Panc1 (cell line): Measurements from ENCODE around the gene P2RY11. TPM values are rescaled to one million over a fixed set of nuclear protein-coding genes. Genes with fewer than 3 reads are reported as not detected.
A peak's percentile ranks its signal among the peaks of the same experiment; 100 is the strongest.

Source experiments
- ATAC-seq: fragments of 200-7000 bp; cut with Tn5 transposase; 2 replicates; pipeline ENCODE4 v1.9.1; 2020; ENCODE audit warnings: mild to moderate bottlenecking, moderate library complexity
- BruUV-seq: library from RNA; stranded (reverse); fragments of 400-500 nt; replicated peaks from 2 replicates; lab custom pipeline; 2021; lab: Mats Ljungman, UMichigan
- CTCF ChIA-PET: fragments of 300-600 bp; sonication (Branson Sonifier 250); formaldehyde crosslinking; loops from one replicate; lab custom pipeline; 2022; ENCODE audit warnings: antibody characterized with exemption; lab: Charles Lee
- POLR2A ChIA-PET: fragments of 300-600 bp; sonication (Branson Sonifier 250); formaldehyde crosslinking; loops from one replicate; lab custom pipeline; 2022; ENCODE audit warnings: antibody characterized with exemption; lab: Charles Lee
- DNase-seq: peaks from one replicate; pipeline ENCODE4 v3.0.0-alpha.2; 2010; ENCODE audit warnings: low read depth, low spot score
- H3K27ac ChIP-seq: 2 replicates; pipeline ENCODE4 v1.5.1; 2011; ENCODE audit warnings: mild to moderate bottlenecking, low read length, inconsistent platforms
- H3K27me3 ChIP-seq: fragments of 200-500 bp; sonication (Bioruptor generic); 2 replicates; pipeline ENCODE4 v1.6.0; 2014; ENCODE audit warnings: low read length, inconsistent platforms; ENCODE audit not compliant: control insufficient read depth, insufficient read depth
- H3K36me3 ChIP-seq: fragments of 200-500 bp; sonication (Bioruptor generic); 2 replicates; pipeline ENCODE4 v1.5.1; 2014; ENCODE audit warnings: inconsistent platforms, mild to moderate bottlenecking, low read length, moderate library complexity; ENCODE audit not compliant: control insufficient read depth, insufficient read depth
- H3K4me1 ChIP-seq: 2 replicates; pipeline ENCODE4 v1.5.1; 2011; ENCODE audit warnings: inconsistent platforms, mild to moderate bottlenecking, low read length, moderate library complexity; ENCODE audit not compliant: control insufficient read depth, insufficient read depth
- H3K4me3 ChIP-seq, 2 experiments: 2 replicates each; pipeline ENCODE4 v1.5.1; 2011 to 2012; ENCODE audit warnings: low read depth in 2 of 2, low read length in 2 of 2, mild to moderate bottlenecking in 2 of 2, inconsistent platforms in 1 of 2, moderate library complexity in 1 of 2
- H3K9me3 ChIP-seq: fragments of 200-500 bp; sonication (Bioruptor generic); 2 replicates; pipeline ENCODE4 v1.5.1; 2014; ENCODE audit warnings: low read depth, mild to moderate bottlenecking, inconsistent platforms, low read length, moderate library complexity; ENCODE audit not compliant: control insufficient read depth, insufficient read depth
- CTCF ChIP-seq: fragments of 450-650 bp; IDR thresholded peaks from 2 replicates; pipeline ENCODE4 v1.5.1; 2017; ENCODE audit warnings: mild to moderate bottlenecking
- POLR2AphosphoS5 ChIP-seq: IDR thresholded peaks from 2 replicates; pipeline ENCODE4 v1.6.1; 2012; ENCODE audit warnings: mild to moderate bottlenecking, low read depth, low read length, moderate library complexity
- REST ChIP-seq, 2 experiments: IDR thresholded peaks; 2 replicates each; pipeline ENCODE4 v1.6.1; 2011 to 2012; ENCODE audit warnings: low read depth in 2 of 2, control low read depth in 1 of 2, low read length in 1 of 2, mild to moderate bottlenecking in 1 of 2, moderate library complexity in 1 of 2; ENCODE audit not compliant: insufficient read depth in 1 of 2
- SIN3A ChIP-seq: IDR thresholded peaks from 2 replicates; pipeline ENCODE4 v1.6.1; 2012; ENCODE audit warnings: low read depth, mild to moderate bottlenecking, low read length, moderate library complexity, borderline replicate concordance; ENCODE audit not compliant: insufficient read depth
- TCF7L2 ChIP-seq: IDR thresholded peaks from 2 replicates; pipeline ENCODE4 v1.6.1; 2011; ENCODE audit warnings: mild to moderate bottlenecking, low read depth, low read length, inconsistent platforms
- in situ Hi-C: cut with HindIII; loops from 2 replicates; pipeline ENCODE4 v1.10.0; 2016; ENCODE audit warnings: low sequenced_read_pairs, low pct_unique_long_range_greater_than_20kb
- intact Hi-C: fragments of 100-400 bp; cut with micrococcal nuclease; formaldehyde crosslinking; loops from one replicate; pipeline ENCODE4 v1.10.0; 2022; ENCODE audit not compliant: unreplicated experiment
- total RNA-seq: library from RNA; stranded (reverse); gene quantifications from one replicate; pipeline ENCODE4 v1.2.1, GENCODE V29; 2021; ENCODE audit not compliant: unreplicated experiment

P2RY11 gene
- total RNA-seq, 1 experiment from 2014 or later, result 12.5 TPM

- POLR2A ChIA-PET, result no interaction called here
- H3K4me1 ChIP-seq, result peaks cover 8% of the 10 kb centered on the region
- intact Hi-C loops, result no loop called here
- peak; percentile 37 for ATAC-seq
- H3K4me3 ChIP-seq, result no peak overlapping the region
- H3K9me3 ChIP-seq, result no peaks in the 10 kb centered on the region
- no peaks in the 10 kb centered on the region for H3K27me3 ChIP-seq
- peaks cover 12% of the 10 kb centered on the region for H3K36me3 ChIP-seq
- CTCF ChIA-PET, result interaction anchor here (0.6 to 0.7 kb wide), 2 partner anchors 39 to 199 kb away, joined by 3 read pairs; no protein-coding TSS in a partner anchor
- in situ Hi-C loops, result no loop called here
- H3K27ac ChIP-seq, result peak overlapping the region; percentile 42; the same call in 1 of the 2 replicates
- TF ChIP-seq CTCF (no peak), TCF7L2 (no peak), POLR2AphosphoS5 (no peak; the same call in 1 of the 2 replicates), SIN3A (no peak), REST (IDR thresholded peaks at IDR 0.05; ENCODE audit: insufficient read depth in 1 of 2, low read depth in 2 of 2, low read length in 1 of 2) (no peak)
- no peak for DNase-seq
- no TSS peak for BruUV-seq
Measured at GRCh38 chr19:10112037-10112761, 706 bp downstream of the P2RY11 start.

- in situ Hi-C loops, result no loop called here
- intact Hi-C loops, result no loop called here
- Histone ChIP-seq H3K4me1 (peaks cover 8% of the 10 kb centered on the region), H3K4me3 (no peak overlapping the region), H3K27me3 (no peaks in the 10 kb centered on the region), H3K27ac (no peak overlapping the region; the same call in 1 of the 2 replicates), H3K36me3 (peaks cover 4% of the 10 kb centered on the region), H3K9me3 (no peaks in the 10 kb centered on the region)
- ChIA-PET POLR2A (interaction anchor here (0.5 kb wide), 2 partner anchors 253 to 468 kb away, joined by 3 to 4 read pairs; no protein-coding TSS in a partner anchor), CTCF (interaction anchor here (0.8 kb wide), 1 partner anchor 39 kb away, joined by 3 read pairs; no protein-coding TSS in a partner anchor)
- ATAC-seq, result peak; percentile 61
- BruUV-seq, result no TSS peak
- DNase-seq, result no peak
- no peak for TF ChIP-seq TCF7L2
- TF ChIP-seq CTCF, result peak; percentile 85
- TF ChIP-seq SIN3A, result peak; percentile 41; the same call in 1 of the 2 replicates
- TF ChIP-seq REST (IDR thresholded peaks at IDR 0.05; ENCODE audit: insufficient read depth in 1 of 2, low read depth in 2 of 2, low read length in 1 of 2), result no peak
- TF ChIP-seq POLR2AphosphoS5, result peak; percentile 62; the same call in 1 of the 2 replicates
Measured at GRCh38 chr19:10112895-10113591, 1.6 kb downstream of the P2RY11 start.
